Ramos (cell line): ENCODE measurements around the gene TSHZ3.

ENCODE experiments used
- in situ Hi-C: fragments of 300-500 bp; cut with MboI; formaldehyde crosslinking; loops from one replicate; pipeline ENCODE4 v1.14.3; 2022; ENCODE audit warnings: low sequenced_read_pairs; ENCODE audit not compliant: unreplicated experiment

Gene TSHZ3

GRCh38 chr19:31354799-31355664 is 5.8 kb upstream of the TSHZ3 start:
- in situ Hi-C loops, result no loop called here

DNA sequence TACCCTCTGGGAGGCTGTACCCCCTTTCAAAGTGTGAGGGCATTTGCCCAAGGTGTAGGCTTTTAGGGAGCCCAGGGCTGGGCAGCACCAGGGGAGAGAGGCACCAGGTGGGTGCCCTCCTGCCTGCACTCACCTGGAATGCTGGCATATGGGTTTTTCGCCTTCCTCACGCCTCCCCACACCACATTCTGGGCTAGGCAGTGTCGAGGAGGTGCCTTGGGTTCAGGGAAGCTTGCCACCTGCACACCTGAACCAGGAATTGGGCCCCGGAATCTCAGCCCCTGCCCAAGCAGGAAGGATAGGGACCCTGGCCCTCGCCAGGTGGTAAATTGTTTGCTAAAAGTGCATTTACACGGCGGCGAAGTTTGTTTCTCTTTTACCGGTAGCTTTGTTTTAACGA is 5.1 kb upstream of the TSHZ3 start:
- in situ Hi-C loops, result no loop called here

GRCh38 chr19:31353833-31354232 is 4.6 kb upstream of the TSHZ3 start:
- in situ Hi-C loops, result no loop called here

GRCh38 chr19:31352782-31353651 is 3.8 kb upstream of the TSHZ3 start:
- in situ Hi-C loops, result no loop called here

DNA sequence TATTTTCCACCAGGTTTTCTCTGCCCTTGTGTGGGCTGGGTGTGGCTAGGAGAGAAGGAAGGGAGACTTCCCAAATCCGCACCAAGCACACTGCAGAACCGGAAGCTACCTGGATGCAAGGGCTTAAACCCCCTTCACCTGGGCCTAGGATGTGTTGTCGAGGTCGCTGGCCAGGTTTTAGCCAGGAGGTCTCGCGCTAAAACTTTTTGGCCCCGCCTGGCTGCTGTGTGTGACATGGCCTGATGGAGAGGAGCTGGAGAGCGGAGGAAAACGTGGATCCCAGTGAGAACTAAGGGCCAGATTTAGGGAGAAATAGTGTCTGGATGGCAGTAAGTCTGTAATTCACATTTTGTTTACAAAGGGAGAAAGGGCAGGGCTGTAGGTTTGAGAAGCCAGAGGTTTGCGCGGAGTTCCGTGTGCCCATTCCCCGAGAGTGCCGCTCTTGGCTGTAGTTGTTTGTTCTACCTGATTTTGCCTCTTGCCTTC is 3.1 kb upstream of the TSHZ3 start:
- in situ Hi-C loops, result no loop called here

- in situ Hi-C loops, result no loop called here
Measured at GRCh38 chr19:31351855-31352195, 2.6 kb upstream of the TSHZ3 start.

GRCh38 chr19:31351056-31351854 is 2.0 kb upstream of the TSHZ3 start:
- in situ Hi-C loops, result no loop called here

- in situ Hi-C loops, result no loop called here
Measured at GRCh38 chr19:31350693-31351055, 1.4 kb upstream of the TSHZ3 start.

- in situ Hi-C loops, result no loop called here
Measured at GRCh38 chr19:31350033-31350692, 927 bp upstream of the TSHZ3 start.

- in situ Hi-C loops, result no loop called here
Measured at GRCh38 chr19:31348481-31349159, 616 bp downstream of the TSHZ3 start.

DNA sequence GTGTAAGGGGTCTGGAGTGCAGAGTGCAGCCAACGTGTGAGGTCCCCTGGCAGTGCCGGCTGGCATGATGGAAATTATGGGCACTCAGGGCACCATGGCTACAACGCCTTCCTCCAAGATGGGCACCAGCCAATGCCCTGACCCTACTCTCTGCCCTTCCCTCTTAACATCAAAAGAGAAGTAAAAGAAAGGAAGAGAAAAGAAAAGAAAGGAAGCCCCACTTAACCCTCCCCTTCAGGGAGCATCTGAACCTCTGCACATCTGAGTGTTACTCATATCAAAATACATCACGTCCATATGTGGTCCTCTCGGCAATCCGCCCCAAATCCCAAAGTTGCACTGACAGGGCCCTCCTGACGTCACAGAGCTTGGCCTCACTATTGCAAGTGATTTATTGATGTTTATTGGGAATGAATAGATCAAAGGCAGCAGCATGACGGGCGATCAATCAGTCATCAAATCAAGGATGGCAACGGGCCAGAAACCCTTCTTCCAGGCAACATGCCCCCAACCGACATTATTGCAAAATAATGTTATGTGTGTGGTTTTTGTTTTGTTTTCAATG is 1.3 kb downstream of the TSHZ3 start:
- in situ Hi-C loops, result no loop called here

GRCh38 chr19:31347354-31347753 is 1.9 kb downstream of the TSHZ3 start:
- in situ Hi-C loops, result no loop called here

DNA sequence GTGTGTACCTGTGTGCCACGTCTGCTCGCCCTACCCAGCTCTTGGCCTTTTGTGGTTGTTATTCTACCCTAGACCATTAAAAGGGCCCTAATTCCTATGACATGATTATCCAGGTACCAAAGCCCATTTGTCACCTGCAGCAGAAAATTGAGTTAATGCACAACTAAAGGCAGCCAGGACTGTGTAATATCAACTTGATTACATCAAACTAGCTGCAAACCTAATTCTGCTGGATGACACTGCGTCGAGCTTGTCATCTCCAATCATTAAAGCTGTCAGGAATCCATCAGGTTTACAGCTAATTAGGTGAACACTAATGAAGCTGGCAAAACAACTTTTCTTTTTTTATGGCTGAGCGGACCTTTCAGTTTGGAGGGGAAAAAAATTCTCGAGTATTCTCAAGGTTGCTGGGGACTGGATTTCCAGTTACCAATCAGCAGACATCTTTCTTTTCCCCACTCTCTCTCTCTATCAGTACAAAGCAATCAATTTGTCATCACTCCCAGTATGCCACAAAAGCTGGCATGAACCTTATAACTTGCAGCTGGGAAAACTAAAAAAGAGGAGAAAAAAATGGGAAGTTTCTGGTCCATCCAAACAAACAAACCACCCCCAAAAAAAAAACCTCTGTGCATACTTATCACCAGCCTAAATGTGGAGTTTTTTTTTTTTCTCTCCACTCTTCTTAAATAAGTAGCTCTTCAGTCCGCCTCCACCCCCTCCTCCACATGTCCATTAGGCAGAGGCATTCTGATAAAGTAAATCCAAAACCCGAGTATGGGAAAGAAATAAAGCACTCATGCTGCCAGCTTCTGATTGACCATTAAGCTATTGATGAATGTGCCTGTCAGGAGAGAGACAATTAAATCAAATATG is 2.8 kb downstream of the TSHZ3 start:
- in situ Hi-C loops, result no loop called here

DNA sequence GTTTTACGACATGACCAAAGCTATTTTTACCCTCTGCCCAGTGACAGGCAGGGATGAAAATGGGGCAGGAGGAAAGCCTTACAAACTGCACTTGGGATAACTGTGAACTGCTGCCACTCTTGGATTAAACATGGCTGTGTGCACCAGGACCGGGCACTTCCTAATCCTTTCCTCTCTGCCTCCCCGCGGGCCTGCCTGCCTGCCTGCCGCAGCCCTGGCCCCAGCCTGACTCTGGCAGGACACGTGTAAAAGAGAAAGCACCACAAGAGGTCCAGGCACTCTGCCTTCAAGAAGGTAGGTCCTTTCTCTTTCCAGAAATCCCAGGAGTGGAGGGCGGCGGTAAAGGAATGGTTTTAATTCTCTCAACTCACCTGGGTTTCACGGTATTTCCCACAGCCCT is 4.8 kb downstream of the TSHZ3 start:
- in situ Hi-C loops, result no loop called here

DNA sequence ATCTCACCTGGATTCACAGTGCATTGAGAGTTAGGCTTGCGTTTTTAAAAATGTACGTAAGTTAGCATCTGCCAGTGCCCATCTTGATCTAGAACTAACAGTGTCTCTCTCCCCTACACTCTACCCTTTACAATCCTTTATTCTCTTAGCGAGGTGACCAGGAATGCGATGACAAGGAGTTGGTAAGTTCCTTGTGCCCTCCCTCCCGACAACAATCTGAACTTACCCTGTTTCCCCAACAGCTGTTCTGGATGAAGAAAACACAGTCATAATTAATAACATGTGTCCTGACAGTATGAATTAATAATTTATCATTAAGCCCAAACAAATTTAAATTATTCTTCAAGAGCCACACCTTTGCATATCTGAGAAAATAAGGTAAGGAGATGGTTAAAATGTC is 6.3 kb downstream of the TSHZ3 start:
- in situ Hi-C loops, result no loop called here

- in situ Hi-C loops, result no loop called here
Measured at GRCh38 chr19:31340042-31341025, 8.9 kb downstream of the TSHZ3 start.

GRCh38 chr19:31339411-31339810 is 9.8 kb downstream of the TSHZ3 start:
- in situ Hi-C loops, result no loop called here
